ENCODE measurements around the gene PAIP2B.

The PAIP2B gene

DNA sequence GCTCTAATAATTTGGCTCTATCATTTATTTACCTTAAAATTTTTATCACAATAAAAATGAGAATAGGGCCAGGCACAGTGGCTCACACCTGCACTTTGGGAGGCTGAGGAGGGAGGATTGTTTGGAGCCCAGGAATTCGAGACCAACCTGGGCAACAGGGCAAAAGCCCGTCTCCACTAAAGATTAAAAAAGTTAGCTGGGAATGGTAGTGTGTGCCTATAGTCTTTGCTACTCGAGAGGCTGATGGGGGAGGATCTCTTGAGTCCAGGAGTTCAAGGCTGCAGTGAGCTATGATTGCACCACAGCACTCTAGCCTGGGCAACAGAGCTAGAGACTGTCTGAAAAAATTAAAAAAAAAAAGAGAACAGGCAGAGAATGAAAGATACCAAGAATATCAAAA, 90.7 kb downstream of the PAIP2B start:
- H3K9me3 ChIP-seq (replicated peaks; ENCODE audit: insufficient read depth, low read length): no peaks in the 10 kb centered on the region
- no peaks in the 10 kb centered on the region for H3K9me2 ChIP-seq (replicated peaks; ENCODE audit: insufficient read depth, low read length)
- no peak overlapping the region for H3K27ac ChIP-seq (ENCODE audit: low read length)
- H3F3A ChIP-seq (ENCODE audit: insufficient read depth, low read length): no peaks in the 10 kb centered on the region
- peaks cover 4% of the 10 kb centered on the region; the same call in 1 of the 2 replicates for H4K20me1 ChIP-seq (ENCODE audit: insufficient read depth, low read length)
- peaks cover 5% of the 10 kb centered on the region; the same call in 1 of the 2 replicates for H3K36me3 ChIP-seq (replicated peaks; ENCODE audit: insufficient read depth, low read length)
- no peak overlapping the region for H3K9ac ChIP-seq (ENCODE audit: low read length)
- no peak overlapping the region for H3K4me3 ChIP-seq (ENCODE audit: low read length)
- H3K27me3 ChIP-seq (replicated peaks; ENCODE audit: insufficient read depth, low read length): no peaks in the 10 kb centered on the region
- H2AFZ ChIP-seq (ENCODE audit: low read length): no peak overlapping the region
- DNase-seq: no peak
- peaks cover 6% of the 10 kb centered on the region for H3K4me1 ChIP-seq (ENCODE audit: low read length)
- H3K79me2 ChIP-seq (ENCODE audit: low read length): peaks cover 29% of the 10 kb centered on the region
- TF ChIP-seq EZH2phosphoT487 (IDR thresholded peaks at IDR 0.05; ENCODE audit: low read length): no peak
- no peak for TF ChIP-seq EZH2 (optimal IDR thresholded peaks at IDR 0.05; ENCODE audit: low read depth, low read length)
- TF ChIP-seq, protein P1, sequence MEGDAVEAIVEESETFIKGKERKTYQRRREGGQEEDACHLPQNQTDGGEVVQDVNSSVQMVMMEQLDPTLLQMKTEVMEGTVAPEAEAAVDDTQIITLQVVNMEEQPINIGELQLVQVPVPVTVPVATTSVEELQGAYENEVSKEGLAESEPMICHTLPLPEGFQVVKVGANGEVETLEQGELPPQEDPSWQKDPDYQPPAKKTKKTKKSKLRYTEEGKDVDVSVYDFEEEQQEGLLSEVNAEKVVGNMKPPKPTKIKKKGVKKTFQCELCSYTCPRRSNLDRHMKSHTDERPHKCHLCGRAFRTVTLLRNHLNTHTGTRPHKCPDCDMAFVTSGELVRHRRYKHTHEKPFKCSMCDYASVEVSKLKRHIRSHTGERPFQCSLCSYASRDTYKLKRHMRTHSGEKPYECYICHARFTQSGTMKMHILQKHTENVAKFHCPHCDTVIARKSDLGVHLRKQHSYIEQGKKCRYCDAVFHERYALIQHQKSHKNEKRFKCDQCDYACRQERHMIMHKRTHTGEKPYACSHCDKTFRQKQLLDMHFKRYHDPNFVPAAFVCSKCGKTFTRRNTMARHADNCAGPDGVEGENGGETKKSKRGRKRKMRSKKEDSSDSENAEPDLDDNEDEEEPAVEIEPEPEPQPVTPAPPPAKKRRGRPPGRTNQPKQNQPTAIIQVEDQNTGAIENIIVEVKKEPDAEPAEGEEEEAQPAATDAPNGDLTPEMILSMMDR (IDR thresholded peaks at IDR 0.05; ENCODE audit: low read length): no peak
- H3K4me2 ChIP-seq (ENCODE audit: low read depth, low read length): no peak overlapping the region

DNA sequence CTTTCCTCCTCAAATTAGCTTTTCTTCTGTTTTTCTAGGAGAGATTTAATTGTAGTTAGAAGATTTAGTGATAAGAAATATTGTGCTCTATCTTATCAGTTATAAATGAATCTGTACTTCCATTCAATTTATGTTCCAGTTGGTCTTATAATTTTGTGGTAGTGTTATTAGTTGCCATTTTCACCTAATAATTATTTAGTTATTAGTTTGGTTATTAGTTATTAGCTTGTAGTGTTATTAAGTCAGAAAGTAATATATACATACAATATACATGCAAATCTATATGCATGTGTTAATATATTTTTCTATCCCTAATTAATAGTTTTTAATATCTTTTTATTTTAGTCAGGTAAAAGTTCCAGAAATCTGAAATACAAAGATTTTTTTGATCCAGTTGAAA, 93.3 kb downstream of the PAIP2B start:
- Histone ChIP-seq H3K36me3 (replicated peaks; ENCODE audit: insufficient read depth, low read length) (peaks cover 5% of the 10 kb centered on the region; the same call in 1 of the 2 replicates), H3K4me2 (ENCODE audit: low read depth, low read length) (no peak overlapping the region)

More for the DNA sequence above, 93.3 kb downstream of the PAIP2B start:
- TF ChIP-seq, protein P1 (IDR thresholded peaks at IDR 0.05; ENCODE audit: low read length): no peak
- no peak for TF ChIP-seq EZH2phosphoT487 (IDR thresholded peaks at IDR 0.05; ENCODE audit: low read length)
- no peak for TF ChIP-seq EZH2 (optimal IDR thresholded peaks at IDR 0.05; ENCODE audit: low read depth, low read length)
- Histone ChIP-seq H3F3A (ENCODE audit: insufficient read depth, low read length) (no peaks in the 10 kb centered on the region), H3K79me2 (ENCODE audit: low read length) (peaks cover 51% of the 10 kb centered on the region), H3K4me3 (ENCODE audit: low read length) (no peak overlapping the region), H2AFZ (ENCODE audit: low read length) (no peak overlapping the region), H3K9ac (ENCODE audit: low read length) (no peak overlapping the region), H4K20me1 (ENCODE audit: insufficient read depth, low read length) (peaks cover 4% of the 10 kb centered on the region; the same call in 1 of the 2 replicates), H3K9me3 (replicated peaks; ENCODE audit: insufficient read depth, low read length) (no peaks in the 10 kb centered on the region), H3K4me1 (ENCODE audit: low read length) (peaks cover 6% of the 10 kb centered on the region), H3K27ac (ENCODE audit: low read length) (no peak overlapping the region), H3K27me3 (replicated peaks; ENCODE audit: insufficient read depth, low read length) (no peaks in the 10 kb centered on the region), H3K9me2 (replicated peaks; ENCODE audit: insufficient read depth, low read length) (no peaks in the 10 kb centered on the region)
- no peak for DNase-seq
